Measurements from ENCODE around the gene PNPLA2.
A peak's percentile ranks its signal among the peaks of the same experiment; 100 is the strongest.

Gene PNPLA2

GRCh38 chr11:862081-862661 lies 43.5 kb downstream of the PNPLA2 start:
- Histone ChIP-seq H3K27ac (ENCODE audit: low read depth, low read length) (0 out of 2 replicates have a peak overlapping the region, but pooled peaks have one; percentile 60), H3K4me3 (ENCODE audit: low read depth, low read length) (peak overlapping the region; percentile 49)

GRCh38 chr11:862696-863022 lies 43.9 kb downstream of the PNPLA2 start:
- Histone ChIP-seq H3K4me3 (ENCODE audit: low read depth, low read length) (peak overlapping the region; percentile 49), H3K36me3 (ENCODE audit: control insufficient read depth, insufficient read depth, low read length) (peaks cover 7% of the 10 kb centered on the region), H3K9ac (ENCODE audit: low read length) (peak overlapping the region; percentile 18), H3K27ac (ENCODE audit: low read depth, low read length) (peak overlapping the region; percentile 60; the same call in 1 of the 2 replicates), H3K9me3 (ENCODE audit: control insufficient read depth, insufficient read depth, low read depth, low read length) (no peaks in the 10 kb centered on the region), H3K27me3 (ENCODE audit: control insufficient read depth, insufficient read depth, low read length) (no peaks in the 10 kb centered on the region), H3K4me1 (ENCODE audit: control insufficient read depth, insufficient read depth, low read length) (peaks cover 33% of the 10 kb centered on the region)

More at GRCh38 chr11:862081-862661, 43.5 kb downstream of the PNPLA2 start:
- Histone ChIP-seq H3K4me1 (ENCODE audit: control insufficient read depth, insufficient read depth, low read length) (peaks cover 33% of the 10 kb centered on the region), H3K9ac (ENCODE audit: low read length) (peak overlapping the region; percentile 41), H3K27me3 (ENCODE audit: control insufficient read depth, insufficient read depth, low read length) (no peaks in the 10 kb centered on the region), H3K9me3 (ENCODE audit: control insufficient read depth, insufficient read depth, low read depth, low read length) (no peaks in the 10 kb centered on the region), H3K36me3 (ENCODE audit: control insufficient read depth, insufficient read depth, low read length) (peaks cover 7% of the 10 kb centered on the region)

- peaks cover 8% of the 10 kb centered on the region for H3K36me3 ChIP-seq (ENCODE audit: control insufficient read depth, insufficient read depth, low read length)
- peak overlapping the region; percentile 77 for H3K9ac ChIP-seq (ENCODE audit: low read length)
- H3K4me3 ChIP-seq (ENCODE audit: low read depth, low read length), result peak overlapping the region; percentile 49
- peaks cover 33% of the 10 kb centered on the region for H3K4me1 ChIP-seq (ENCODE audit: control insufficient read depth, insufficient read depth, low read length)
- peak overlapping the region; percentile 60 for H3K27ac ChIP-seq (ENCODE audit: low read depth, low read length)
- no peaks in the 10 kb centered on the region for H3K27me3 ChIP-seq (ENCODE audit: control insufficient read depth, insufficient read depth, low read length)
- no peaks in the 10 kb centered on the region for H3K9me3 ChIP-seq (ENCODE audit: control insufficient read depth, insufficient read depth, low read depth, low read length)
Observed at GRCh38 chr11:863023-863909, 44.6 kb downstream of the PNPLA2 start.

- Histone ChIP-seq H3K27me3 (ENCODE audit: control insufficient read depth, insufficient read depth, low read length) (no peaks in the 10 kb centered on the region), H3K9me3 (ENCODE audit: control insufficient read depth, insufficient read depth, low read depth, low read length) (no peaks in the 10 kb centered on the region), H3K4me1 (ENCODE audit: control insufficient read depth, insufficient read depth, low read length) (peaks cover 33% of the 10 kb centered on the region), H3K4me3 (ENCODE audit: low read depth, low read length) (no peak overlapping the region; the same call in 1 of the 2 replicates), H3K36me3 (ENCODE audit: control insufficient read depth, insufficient read depth, low read length) (peaks cover 16% of the 10 kb centered on the region), H3K9ac (ENCODE audit: low read length) (peak overlapping the region; percentile 77), H3K27ac (ENCODE audit: low read depth, low read length) (peak overlapping the region; percentile 60; the same call in 1 of the 2 replicates)
Observed at GRCh38 chr11:863910-864827, 45.5 kb downstream of the PNPLA2 start.

- Histone ChIP-seq H3K9me3 (ENCODE audit: control insufficient read depth, insufficient read depth, low read depth, low read length) (no peaks in the 10 kb centered on the region), H3K9ac (ENCODE audit: low read length) (no peak overlapping the region), H3K36me3 (ENCODE audit: control insufficient read depth, insufficient read depth, low read length) (peaks cover 21% of the 10 kb centered on the region), H3K27ac (ENCODE audit: low read depth, low read length) (no peak overlapping the region), H3K27me3 (ENCODE audit: control insufficient read depth, insufficient read depth, low read length) (no peaks in the 10 kb centered on the region), H3K4me1 (ENCODE audit: control insufficient read depth, insufficient read depth, low read length) (peaks cover 35% of the 10 kb centered on the region), H3K4me3 (ENCODE audit: low read depth, low read length) (no peak overlapping the region)
Observed at GRCh38 chr11:864898-865297, 46.2 kb downstream of the PNPLA2 start.

- Histone ChIP-seq H3K9me3 (ENCODE audit: control insufficient read depth, insufficient read depth, low read depth, low read length) (no peaks in the 10 kb centered on the region), H3K36me3 (ENCODE audit: control insufficient read depth, insufficient read depth, low read length) (peaks cover 21% of the 10 kb centered on the region), H3K9ac (ENCODE audit: low read length) (no peak overlapping the region), H3K4me1 (ENCODE audit: control insufficient read depth, insufficient read depth, low read length) (peaks cover 31% of the 10 kb centered on the region), H3K27me3 (ENCODE audit: control insufficient read depth, insufficient read depth, low read length) (no peaks in the 10 kb centered on the region), H3K4me3 (ENCODE audit: low read depth, low read length) (no peak overlapping the region), H3K27ac (ENCODE audit: low read depth, low read length) (no peak overlapping the region)
Observed at GRCh38 chr11:865462-866430, 47.0 kb downstream of the PNPLA2 start.

GRCh38 chr11:866481-866880 lies 47.8 kb downstream of the PNPLA2 start:
- H3K36me3 ChIP-seq (ENCODE audit: control insufficient read depth, insufficient read depth, low read length), result peaks cover 25% of the 10 kb centered on the region
- H3K27ac ChIP-seq (ENCODE audit: low read depth, low read length), result no peak overlapping the region
- H3K9me3 ChIP-seq (ENCODE audit: control insufficient read depth, insufficient read depth, low read depth, low read length), result no peaks in the 10 kb centered on the region
- no peak overlapping the region for H3K9ac ChIP-seq (ENCODE audit: low read length)
- H3K27me3 ChIP-seq (ENCODE audit: control insufficient read depth, insufficient read depth, low read length), result no peaks in the 10 kb centered on the region
- no peak overlapping the region for H3K4me3 ChIP-seq (ENCODE audit: low read depth, low read length)
- H3K4me1 ChIP-seq (ENCODE audit: control insufficient read depth, insufficient read depth, low read length), result peaks cover 31% of the 10 kb centered on the region

GRCh38 chr11:867856-868358 lies 49.2 kb downstream of the PNPLA2 start:
- Histone ChIP-seq H3K36me3 (ENCODE audit: control insufficient read depth, insufficient read depth, low read length) (peaks cover 29% of the 10 kb centered on the region), H3K27ac (ENCODE audit: low read depth, low read length) (no peak overlapping the region), H3K27me3 (ENCODE audit: control insufficient read depth, insufficient read depth, low read length) (no peaks in the 10 kb centered on the region), H3K4me1 (ENCODE audit: control insufficient read depth, insufficient read depth, low read length) (peaks cover 18% of the 10 kb centered on the region), H3K9ac (ENCODE audit: low read length) (no peak overlapping the region), H3K4me3 (ENCODE audit: low read depth, low read length) (no peak overlapping the region), H3K9me3 (ENCODE audit: control insufficient read depth, insufficient read depth, low read depth, low read length) (no peaks in the 10 kb centered on the region)

- H3K4me3 ChIP-seq (ENCODE audit: low read depth, low read length), result no peak overlapping the region
- H3K9ac ChIP-seq (ENCODE audit: low read length), result no peak overlapping the region
- peaks cover 13% of the 10 kb centered on the region for H3K4me1 ChIP-seq (ENCODE audit: control insufficient read depth, insufficient read depth, low read length)
- no peaks in the 10 kb centered on the region for H3K27me3 ChIP-seq (ENCODE audit: control insufficient read depth, insufficient read depth, low read length)
- H3K9me3 ChIP-seq (ENCODE audit: control insufficient read depth, insufficient read depth, low read depth, low read length), result no peaks in the 10 kb centered on the region
- H3K36me3 ChIP-seq (ENCODE audit: control insufficient read depth, insufficient read depth, low read length), result peaks cover 29% of the 10 kb centered on the region
- no peak overlapping the region for H3K27ac ChIP-seq (ENCODE audit: low read depth, low read length)
Observed at GRCh38 chr11:868394-868793, 49.7 kb downstream of the PNPLA2 start.

GRCh38 chr11:868802-869201 lies 50.1 kb downstream of the PNPLA2 start:
- Histone ChIP-seq H3K27me3 (ENCODE audit: control insufficient read depth, insufficient read depth, low read length) (no peaks in the 10 kb centered on the region), H3K27ac (ENCODE audit: low read depth, low read length) (no peak overlapping the region), H3K4me3 (ENCODE audit: low read depth, low read length) (no peak overlapping the region), H3K4me1 (ENCODE audit: control insufficient read depth, insufficient read depth, low read length) (peaks cover 9% of the 10 kb centered on the region), H3K36me3 (ENCODE audit: control insufficient read depth, insufficient read depth, low read length) (peaks cover 32% of the 10 kb centered on the region), H3K9me3 (ENCODE audit: control insufficient read depth, insufficient read depth, low read depth, low read length) (no peaks in the 10 kb centered on the region), H3K9ac (ENCODE audit: low read length) (no peak overlapping the region)

Measured in HUES6 (cell line).